Activated T-cell treated with anti-CD3 and anti-CD28 coated beads for 24 hours (primary cell): Measurements from ENCODE around the gene CADPS.

Experiments used
- DNase-seq: peaks from one replicate; pipeline ENCODE4 v3.0.0-alpha.2; 2020; ENCODE audit warnings: low read depth

Gene CADPS

GRCh38 chr3:62873761-62874710 lies 1.2 kb downstream of the CADPS start:
- DNase-seq = no peak

- DNase-seq = no peak
Observed at GRCh38 chr3:62873451-62873760, 1.8 kb downstream of the CADPS start.

GRCh38 chr3:62872318-62872717 lies 2.9 kb downstream of the CADPS start:
- DNase-seq = no peak

- DNase-seq = no peak
Observed at GRCh38 chr3:62870321-62870720, 4.9 kb downstream of the CADPS start.

GRCh38 chr3:62863648-62864047 lies 11.6 kb downstream of the CADPS start:
- DNase-seq = no peak

GRCh38 chr3:62859203-62859791 lies 15.9 kb downstream of the CADPS start:
- DNase-seq = no peak

- no peak for DNase-seq
Observed at GRCh38 chr3:62845996-62846395, 29.2 kb downstream of the CADPS start.

GRCh38 chr3:62843508-62843907 lies 31.7 kb downstream of the CADPS start:
- no peak for DNase-seq

- DNase-seq = no peak
Observed at GRCh38 chr3:62839748-62840147, 35.5 kb downstream of the CADPS start.

GRCh38 chr3:62837145-62837787 lies 38.0 kb downstream of the CADPS start:
- no peak for DNase-seq

- no peak for DNase-seq
Observed at GRCh38 chr3:62835554-62836236, 39.5 kb downstream of the CADPS start.

GRCh38 chr3:62833538-62833937 lies 41.7 kb downstream of the CADPS start:
- DNase-seq = no peak

GRCh38 chr3:62832553-62832952 lies 42.7 kb downstream of the CADPS start:
- DNase-seq = no peak

- no peak for DNase-seq
Observed at GRCh38 chr3:62830727-62831322, 44.4 kb downstream of the CADPS start.

- no peak for DNase-seq
Observed at GRCh38 chr3:62827550-62827949, 47.7 kb downstream of the CADPS start.

GRCh38 chr3:62824965-62825592 lies 50.1 kb downstream of the CADPS start:
- DNase-seq = no peak

GRCh38 chr3:62823461-62824050 lies 51.7 kb downstream of the CADPS start:
- no peak for DNase-seq

- no peak for DNase-seq
Observed at GRCh38 chr3:62822905-62823304, 52.3 kb downstream of the CADPS start.

GRCh38 chr3:62818347-62818746 lies 56.9 kb downstream of the CADPS start:
- no peak for DNase-seq

- no peak for DNase-seq
Observed at GRCh38 chr3:62817678-62818077, 57.5 kb downstream of the CADPS start.

- DNase-seq = no peak
Observed at GRCh38 chr3:62815981-62816380, 59.2 kb downstream of the CADPS start.
